SKM-1 treated with dmso at 0.1 percent for 144 hours (cell line): ENCODE data around the gene NUDT3.
"Not testable (repeated sequence)": the region's sequence is repeated elsewhere in the genome, so short reads cannot be mapped to it uniquely, and the experiment has no call there.

Experiments used
- DNase-seq: peaks from one replicate; lab custom pipeline; 2025; ENCODE audit not compliant: unreplicated experiment; lab: John Stamatoyannopoulos, UW

NUDT3 gene

GRCh38 chr6:34295721-34296120 is 96.7 kb downstream of the NUDT3 start:
- DNase-seq: no peak

GRCh38 chr6:34292954-34293353 is 99.5 kb downstream of the NUDT3 start:
- no peak for DNase-seq

- DNase-seq: no peak
These were observed 103.3 kb downstream of the NUDT3 start for GRCh38 chr6:34289137-34289536.

- DNase-seq: no peak
These were observed 103.9 kb downstream of the NUDT3 start for GRCh38 chr6:34288581-34288980.

- no peak for DNase-seq
These were observed 106.9 kb downstream of the NUDT3 start for GRCh38 chr6:34285448-34286164.

- DNase-seq: peak; percentile 99
These were observed 107.7 kb downstream of the NUDT3 start for GRCh38 chr6:34284563-34285447.

GRCh38 chr6:34281702-34282334 is 110.7 kb downstream of the NUDT3 start:
- no peak for DNase-seq

- no peak for DNase-seq
These were observed 112.3 kb downstream of the NUDT3 start for GRCh38 chr6:34280216-34280615.

GRCh38 chr6:34278833-34279232 is 113.6 kb downstream of the NUDT3 start:
- DNase-seq: no peak

GRCh38 chr6:34277763-34278112 is 114.7 kb downstream of the NUDT3 start:
- no peak for DNase-seq

GRCh38 chr6:34276881-34277762 is 115.3 kb downstream of the NUDT3 start:
- DNase-seq: no peak

- DNase-seq: no peak
These were observed 116.3 kb downstream of the NUDT3 start for GRCh38 chr6:34276191-34276590.

- no peak for DNase-seq
These were observed 117.2 kb downstream of the NUDT3 start for GRCh38 chr6:34275128-34275804.

GRCh38 chr6:34274129-34274528 is 118.3 kb downstream of the NUDT3 start:
- DNase-seq: no peak

GRCh38 chr6:34273242-34273805 is 119.1 kb downstream of the NUDT3 start:
- peak; percentile 91 for DNase-seq

GRCh38 chr6:34272013-34272926 is 120.2 kb downstream of the NUDT3 start:
- peak; percentile 57 for DNase-seq

GRCh38 chr6:34269658-34270341 is 122.7 kb downstream of the NUDT3 start:
- DNase-seq: not testable (repeated sequence)

GRCh38 chr6:34269132-34269531 is 123.3 kb downstream of the NUDT3 start:
- DNase-seq: not testable (repeated sequence)
